ENCODE results near the gene KRTAP10-9.
"Not testable (repeated sequence)": the region's sequence is repeated elsewhere in the genome, so short reads cannot be mapped to it uniquely, and the experiment has no call there.

- TF ChIP-seq CTCF (IDR thresholded peaks at IDR 0.05; ENCODE audit: insufficient read depth, low read depth, low read length); EZH2 (IDR thresholded peaks at IDR 0.05; ENCODE audit: insufficient read depth, low read length): not testable (repeated sequence)
These were observed 26.5 kb upstream of the KRTAP10-9 start, which contains the start of gene KRTAP10-7 for GRCh38 chr21:44600118-44600978.

Data from astrocyte (in vitro differentiated cells and primary cell).